ENCODE measurements around the gene PRTG. TPM values are rescaled to one million over a fixed set of nuclear protein-coding genes. Genes with fewer than 3 reads are reported as not detected.

Gene PRTG
- total RNA-seq, 6 donors from 2014 or later, result 5.9 to 50.6 (median 17.6) TPM

DNA sequence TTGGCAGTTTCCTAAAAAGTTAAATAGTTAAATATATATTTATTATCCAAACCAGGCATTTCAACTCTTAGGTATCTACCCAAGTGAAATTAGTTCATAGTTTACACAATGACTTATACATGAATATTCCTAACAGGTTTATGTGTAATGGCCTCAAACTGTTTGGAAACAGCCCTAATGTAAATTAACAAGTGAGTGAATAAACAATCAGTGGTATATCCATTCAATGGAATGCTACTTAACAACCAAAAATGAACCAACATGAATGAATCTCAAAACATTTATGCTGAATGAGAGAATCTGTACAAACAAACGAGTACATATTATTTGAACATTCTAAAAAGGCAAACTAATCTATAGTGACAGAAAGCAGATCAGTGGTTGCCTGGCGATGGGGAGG is 33.5 kb downstream of the PRTG start:
- WGBS, 2 donors, result 50 to 85% methylated on average over 1 to 2 of the region's 2 CpGs
- no peak for TF ChIP-seq POLR2A (IDR thresholded peaks at IDR 0.05)
- no peak for TF ChIP-seq POLR2AphosphoS5 (IDR thresholded peaks at IDR 0.05)
- TF ChIP-seq, protein P1, sequence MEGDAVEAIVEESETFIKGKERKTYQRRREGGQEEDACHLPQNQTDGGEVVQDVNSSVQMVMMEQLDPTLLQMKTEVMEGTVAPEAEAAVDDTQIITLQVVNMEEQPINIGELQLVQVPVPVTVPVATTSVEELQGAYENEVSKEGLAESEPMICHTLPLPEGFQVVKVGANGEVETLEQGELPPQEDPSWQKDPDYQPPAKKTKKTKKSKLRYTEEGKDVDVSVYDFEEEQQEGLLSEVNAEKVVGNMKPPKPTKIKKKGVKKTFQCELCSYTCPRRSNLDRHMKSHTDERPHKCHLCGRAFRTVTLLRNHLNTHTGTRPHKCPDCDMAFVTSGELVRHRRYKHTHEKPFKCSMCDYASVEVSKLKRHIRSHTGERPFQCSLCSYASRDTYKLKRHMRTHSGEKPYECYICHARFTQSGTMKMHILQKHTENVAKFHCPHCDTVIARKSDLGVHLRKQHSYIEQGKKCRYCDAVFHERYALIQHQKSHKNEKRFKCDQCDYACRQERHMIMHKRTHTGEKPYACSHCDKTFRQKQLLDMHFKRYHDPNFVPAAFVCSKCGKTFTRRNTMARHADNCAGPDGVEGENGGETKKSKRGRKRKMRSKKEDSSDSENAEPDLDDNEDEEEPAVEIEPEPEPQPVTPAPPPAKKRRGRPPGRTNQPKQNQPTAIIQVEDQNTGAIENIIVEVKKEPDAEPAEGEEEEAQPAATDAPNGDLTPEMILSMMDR (IDR thresholded peaks at IDR 0.05), result no peak
- TF ChIP-seq EP300 (IDR thresholded peaks at IDR 0.05), result no peak
- Histone ChIP-seq H3K36me3 (no peaks in the 10 kb centered on the region), H3K27me3 (no peaks in the 10 kb centered on the region), H3K4me1 (no peaks in the 10 kb centered on the region), H3K27ac (no peak overlapping the region), H3K9me3 (no peaks in the 10 kb centered on the region), H3K4me3 (no peak overlapping the region)
- ATAC-seq (ENCODE audit: low FRiP score in 2 of 2) (no peak), DNase-seq (no peak)

DNA sequence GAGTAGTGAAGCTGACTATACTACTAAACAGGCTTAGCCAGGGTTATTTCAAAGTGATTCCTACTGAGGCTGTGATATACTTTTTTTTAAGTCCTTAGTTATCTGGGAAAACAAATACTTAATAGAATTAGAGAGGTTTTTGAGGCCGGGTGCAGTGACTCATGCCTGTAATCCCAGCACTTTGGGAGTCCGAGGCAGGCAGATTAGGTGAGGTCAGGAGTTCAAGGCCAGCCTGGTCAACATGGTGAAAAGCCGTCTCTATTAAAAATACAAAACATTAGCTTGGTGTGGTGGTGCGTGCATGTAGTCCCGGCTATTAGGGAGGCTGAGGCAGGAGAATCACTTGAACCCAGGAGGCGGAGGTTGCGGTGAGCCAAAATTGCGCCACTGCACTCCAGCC is 34.2 kb downstream of the PRTG start:
- H3K27me3 ChIP-seq, result no peaks in the 10 kb centered on the region
- H3K4me3 ChIP-seq, result no peak overlapping the region
- no peak overlapping the region for H3K27ac ChIP-seq
- 85 to 88% methylated on average over 8 of the region's 8 CpGs for WGBS, 2 donors
- peaks cover 0 to 7% (median 0%) of the 10 kb centered on the region in 4 donors for H3K4me1 ChIP-seq
- ATAC-seq (ENCODE audit: low FRiP score in 2 of 2) (no peak), DNase-seq (no peak)
- TF ChIP-seq POLR2AphosphoS5 (IDR thresholded peaks at IDR 0.05) (no peak), POLR2A (IDR thresholded peaks at IDR 0.05) (no peak), EP300 (IDR thresholded peaks at IDR 0.05) (no peak)
- H3K9me3 ChIP-seq, result no peaks in the 10 kb centered on the region
- no peaks in the 10 kb centered on the region for H3K36me3 ChIP-seq

DNA sequence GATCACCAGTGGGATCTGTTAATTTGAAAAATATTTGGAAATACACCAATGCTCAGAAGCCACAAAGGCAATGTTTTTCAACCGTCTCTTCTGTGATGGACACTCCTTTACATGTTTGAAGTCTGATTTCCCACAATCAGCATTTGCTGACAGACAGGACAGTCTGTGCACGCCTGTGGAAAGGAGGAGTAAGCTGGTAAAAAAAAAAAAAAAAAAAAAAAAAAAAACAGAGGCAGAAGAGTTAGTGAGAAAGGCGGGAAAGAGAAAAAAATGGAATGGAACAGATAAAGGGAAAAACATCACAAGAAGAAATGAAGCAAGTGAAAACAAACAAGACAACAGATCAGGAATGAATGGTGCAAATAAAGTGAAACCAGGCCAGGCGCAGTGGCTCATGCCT is 35.0 kb downstream of the PRTG start:
- peaks cover 0 to 7% (median 0%) of the 10 kb centered on the region in 4 donors for H3K4me1 ChIP-seq

DNA sequence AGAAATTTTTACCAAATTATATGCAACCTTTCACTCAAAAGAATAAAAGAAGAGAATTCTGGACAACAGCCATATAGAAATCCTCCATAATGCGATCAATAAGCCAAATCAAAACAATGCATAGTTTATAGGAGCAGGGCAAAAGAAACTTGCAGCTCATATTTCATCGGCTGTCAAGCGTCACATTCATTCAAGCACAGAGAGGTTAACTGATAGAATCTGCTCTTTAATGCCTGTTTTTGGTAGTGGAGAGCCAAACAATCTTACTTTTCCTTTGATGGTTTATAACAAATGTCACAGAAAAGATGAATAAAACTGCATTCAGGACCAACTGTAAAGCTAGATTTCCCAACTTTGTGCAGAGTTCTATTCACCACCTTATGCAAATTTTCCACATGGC is 35.4 kb downstream of the PRTG start:
- Histone ChIP-seq H3K27me3 (no peaks in the 10 kb centered on the region), H3K4me1 (peaks cover 0 to 7% (median 0%) of the 10 kb centered on the region in 4 donors), H3K27ac (no peak overlapping the region), H3K36me3 (no peaks in the 10 kb centered on the region), H3K4me3 (no peak overlapping the region), H3K9me3 (no peaks in the 10 kb centered on the region)
- ATAC-seq (ENCODE audit: low FRiP score in 2 of 2) (no peak), DNase-seq (no peak)
- WGBS, 2 donors, result 76 to 89% methylated on average over 3 of the region's 3 CpGs
- TF ChIP-seq POLR2A (IDR thresholded peaks at IDR 0.05) (no peak), POLR2AphosphoS5 (IDR thresholded peaks at IDR 0.05) (no peak), EP300 (IDR thresholded peaks at IDR 0.05) (no peak)
- TF ChIP-seq, protein P1 (IDR thresholded peaks at IDR 0.05), result no peak

More for the DNA sequence above, 35.0 kb downstream of the PRTG start:
- TF ChIP-seq POLR2A (IDR thresholded peaks at IDR 0.05), result no peak
- TF ChIP-seq, protein P1 (IDR thresholded peaks at IDR 0.05), result no peak
- TF ChIP-seq POLR2AphosphoS5 (IDR thresholded peaks at IDR 0.05), result no peak
- no peak for TF ChIP-seq EP300 (IDR thresholded peaks at IDR 0.05)
- 86 to 89% methylated on average over 4 of the region's 4 CpGs for WGBS, 2 donors
- DNase-seq, result no peak
- no peak for ATAC-seq (ENCODE audit: low FRiP score in 2 of 2)
- no peaks in the 10 kb centered on the region for H3K36me3 ChIP-seq
- H3K4me3 ChIP-seq, result no peak overlapping the region
- no peak overlapping the region for H3K27ac ChIP-seq
- H3K27me3 ChIP-seq, result no peaks in the 10 kb centered on the region
- no peaks in the 10 kb centered on the region for H3K9me3 ChIP-seq

DNA sequence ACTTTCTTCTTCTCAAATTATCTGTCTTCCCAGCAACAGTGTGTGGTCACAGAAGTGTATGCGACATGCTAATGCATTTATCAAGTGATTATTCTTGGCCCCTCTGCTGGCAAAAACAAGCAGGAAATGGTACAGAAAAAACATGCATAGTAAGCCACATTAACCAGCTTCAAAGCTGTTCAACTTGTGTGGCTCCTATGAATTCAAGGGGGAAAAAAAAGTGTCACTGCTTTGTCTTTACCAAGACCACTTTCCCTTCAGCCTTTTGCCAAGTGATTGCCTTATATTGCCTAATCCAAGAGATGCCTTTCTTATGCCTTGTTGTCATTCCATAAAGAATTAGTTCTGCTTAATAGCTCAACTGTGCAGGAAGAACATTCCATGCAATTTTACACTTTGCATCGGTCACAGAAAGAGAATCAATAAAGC is 39.1 kb downstream of the PRTG start:
- Histone ChIP-seq H3K36me3 (no peaks in the 10 kb centered on the region), H3K27ac (no peak overlapping the region), H3K27me3 (no peaks in the 10 kb centered on the region), H3K4me3 (no peak overlapping the region), H3K9me3 (no peaks in the 10 kb centered on the region), H3K4me1 (peaks cover 0 to 7% (median 0%) of the 10 kb centered on the region in 4 donors)
- TF ChIP-seq POLR2A (IDR thresholded peaks at IDR 0.05) (no peak), EP300 (IDR thresholded peaks at IDR 0.05) (no peak), POLR2AphosphoS5 (IDR thresholded peaks at IDR 0.05) (no peak)
- TF ChIP-seq, protein P1 (IDR thresholded peaks at IDR 0.05), result no peak
- WGBS, 2 donors, result 43 to 57% methylated on average over 2 of the region's 2 CpGs
- no peak for ATAC-seq (ENCODE audit: low FRiP score in 2 of 2)
- DNase-seq, result no peak
